Activated T-helper 1 cell treated with Interleukin-2 at 50 U/mL for 16 hours (primary cell): ENCODE results near the gene VAMP5.

Source experiments
- DNase-seq: peaks from one replicate; pipeline ENCODE4 v3.0.0-alpha.2; 2020; ENCODE audit warnings: low read depth

The VAMP5 gene

GRCh38 chr2:85635636-85636035, 51.4 kb downstream of the VAMP5 start:
- DNase-seq, result no peak

- no peak for DNase-seq
Observed at GRCh38 chr2:85642725-85643124, 58.5 kb downstream of the VAMP5 start.
